ENCODE results near the gene SERPINA3. TPM values are rescaled to one million over a fixed set of nuclear protein-coding genes. Genes with fewer than 3 reads are reported as not detected.

Gene SERPINA3
- total RNA-seq = 2.7 and 4.7 TPM in 2 replicates

DNA sequence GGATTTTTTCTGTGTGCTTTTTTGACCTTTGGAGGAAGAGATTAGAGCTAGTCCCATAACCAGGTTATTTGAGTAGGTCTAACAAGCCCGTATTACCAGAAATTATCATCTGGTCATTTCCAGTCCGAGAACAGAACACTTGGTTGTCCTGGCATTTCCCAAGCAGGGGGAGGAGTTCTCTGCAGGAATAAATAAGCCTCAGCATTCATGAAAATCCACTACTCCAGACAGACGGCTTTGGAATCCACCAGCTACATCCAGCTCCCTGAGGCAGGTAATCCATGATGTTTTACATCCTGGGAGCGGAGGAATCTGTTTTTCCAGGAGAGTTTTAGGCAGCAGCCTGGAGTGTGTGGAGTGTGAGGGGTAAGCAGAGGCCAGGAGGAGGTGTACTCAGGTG lies at the start of gene SERPINA3:
Gene SERPINA3 (plus strand): TSS at position 218 of the 400 bp plus-strand sequence. CDS start 2,051 bp downstream, outside the sequence.
- no peak for DNase-seq (ENCODE audit: low read depth)
- TF ChIP-seq, protein P1, sequence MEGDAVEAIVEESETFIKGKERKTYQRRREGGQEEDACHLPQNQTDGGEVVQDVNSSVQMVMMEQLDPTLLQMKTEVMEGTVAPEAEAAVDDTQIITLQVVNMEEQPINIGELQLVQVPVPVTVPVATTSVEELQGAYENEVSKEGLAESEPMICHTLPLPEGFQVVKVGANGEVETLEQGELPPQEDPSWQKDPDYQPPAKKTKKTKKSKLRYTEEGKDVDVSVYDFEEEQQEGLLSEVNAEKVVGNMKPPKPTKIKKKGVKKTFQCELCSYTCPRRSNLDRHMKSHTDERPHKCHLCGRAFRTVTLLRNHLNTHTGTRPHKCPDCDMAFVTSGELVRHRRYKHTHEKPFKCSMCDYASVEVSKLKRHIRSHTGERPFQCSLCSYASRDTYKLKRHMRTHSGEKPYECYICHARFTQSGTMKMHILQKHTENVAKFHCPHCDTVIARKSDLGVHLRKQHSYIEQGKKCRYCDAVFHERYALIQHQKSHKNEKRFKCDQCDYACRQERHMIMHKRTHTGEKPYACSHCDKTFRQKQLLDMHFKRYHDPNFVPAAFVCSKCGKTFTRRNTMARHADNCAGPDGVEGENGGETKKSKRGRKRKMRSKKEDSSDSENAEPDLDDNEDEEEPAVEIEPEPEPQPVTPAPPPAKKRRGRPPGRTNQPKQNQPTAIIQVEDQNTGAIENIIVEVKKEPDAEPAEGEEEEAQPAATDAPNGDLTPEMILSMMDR (conservative IDR thresholded peaks at IDR 0.05; ENCODE audit: low read depth, low read length) = no peak
- peak within 1 kb of the TSS; percentile 13 for H3K4me3 ChIP-seq (ENCODE audit: low read depth, low read length)

DNA sequence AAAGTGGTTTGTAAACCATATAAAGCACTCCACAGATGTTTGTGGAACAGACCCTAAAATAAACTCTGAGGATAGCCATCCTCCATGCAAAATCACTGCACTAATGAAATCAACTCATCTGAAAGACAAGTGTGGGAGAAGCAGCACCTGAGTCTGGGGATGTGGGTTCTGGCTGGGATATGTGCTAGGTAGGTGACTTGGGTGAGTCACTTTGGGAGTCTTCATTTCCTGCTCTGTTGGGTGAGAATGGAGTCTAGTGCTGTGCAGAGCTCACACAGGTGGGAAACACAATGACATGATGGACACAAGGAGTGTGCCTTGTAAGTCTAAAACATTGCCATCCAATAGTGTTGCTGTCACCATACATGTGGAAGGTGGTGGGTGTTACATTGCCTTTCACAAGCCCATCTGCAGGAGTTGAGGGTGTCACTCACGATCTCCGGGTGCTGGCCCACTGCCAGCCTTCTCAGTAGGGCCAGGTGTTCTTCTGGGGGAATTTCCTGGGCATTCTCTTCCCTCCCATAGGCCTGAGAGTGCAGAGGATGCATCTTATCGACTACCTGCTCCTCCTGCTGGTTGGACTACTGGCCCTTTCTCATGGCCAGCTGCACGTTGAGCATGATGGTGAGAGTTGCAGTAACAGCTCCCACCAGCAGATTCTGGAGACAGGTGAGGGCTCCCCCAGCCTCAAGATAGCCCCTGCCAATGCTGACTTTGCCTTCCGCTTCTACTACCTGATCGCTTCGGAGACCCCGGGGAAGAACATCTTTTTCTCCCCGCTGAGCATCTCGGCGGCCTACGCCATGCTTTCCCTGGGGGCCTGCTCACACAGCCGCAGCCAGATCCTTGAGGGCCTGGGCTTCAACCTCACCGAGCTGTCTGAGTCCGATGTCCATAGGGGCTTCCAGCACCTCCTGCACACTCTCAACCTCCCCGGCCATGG lies 49.0 kb upstream of the SERPINA3 start:
- TF ChIP-seq, protein P1 (conservative IDR thresholded peaks at IDR 0.05; ENCODE audit: low read depth, low read length) = no peak
- no peak for DNase-seq (ENCODE audit: low read depth)

DNA sequence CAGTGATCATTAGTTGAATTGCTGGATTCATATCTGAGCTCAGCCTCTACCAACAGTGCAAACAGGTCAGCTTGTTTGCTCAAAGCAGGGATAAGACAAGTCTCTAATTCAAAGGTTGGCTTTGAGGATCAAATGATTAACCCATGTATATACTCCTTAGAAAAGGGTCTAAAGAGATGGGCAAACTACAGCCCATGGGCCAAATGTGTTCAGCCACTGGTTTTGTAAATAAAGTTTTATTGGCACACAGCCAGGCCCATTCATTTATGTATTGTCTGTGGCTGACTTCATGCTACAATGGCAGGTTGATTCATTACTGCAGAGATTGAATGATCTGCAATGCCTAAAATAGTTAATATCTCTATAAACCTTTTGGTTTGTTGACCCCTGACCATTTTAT lies 47.8 kb upstream of the SERPINA3 start:
- H3K4me3 ChIP-seq (ENCODE audit: low read depth, low read length) = no peak overlapping the region
- DNase-seq (ENCODE audit: low read depth) = no peak
- TF ChIP-seq, protein P1 (conservative IDR thresholded peaks at IDR 0.05; ENCODE audit: low read depth, low read length) = no peak

More for the DNA sequence above, 49.0 kb upstream of the SERPINA3 start:
- no peak overlapping the region for H3K4me3 ChIP-seq (ENCODE audit: low read depth, low read length)

- TF ChIP-seq, protein P1 (conservative IDR thresholded peaks at IDR 0.05; ENCODE audit: low read depth, low read length) = no peak
- no peak overlapping the region for H3K4me3 ChIP-seq (ENCODE audit: low read depth, low read length)
- no peak for DNase-seq (ENCODE audit: low read depth)
These were observed 44.0 kb upstream of the SERPINA3 start for GRCh38 chr14:94568186-94568585.

DNA sequence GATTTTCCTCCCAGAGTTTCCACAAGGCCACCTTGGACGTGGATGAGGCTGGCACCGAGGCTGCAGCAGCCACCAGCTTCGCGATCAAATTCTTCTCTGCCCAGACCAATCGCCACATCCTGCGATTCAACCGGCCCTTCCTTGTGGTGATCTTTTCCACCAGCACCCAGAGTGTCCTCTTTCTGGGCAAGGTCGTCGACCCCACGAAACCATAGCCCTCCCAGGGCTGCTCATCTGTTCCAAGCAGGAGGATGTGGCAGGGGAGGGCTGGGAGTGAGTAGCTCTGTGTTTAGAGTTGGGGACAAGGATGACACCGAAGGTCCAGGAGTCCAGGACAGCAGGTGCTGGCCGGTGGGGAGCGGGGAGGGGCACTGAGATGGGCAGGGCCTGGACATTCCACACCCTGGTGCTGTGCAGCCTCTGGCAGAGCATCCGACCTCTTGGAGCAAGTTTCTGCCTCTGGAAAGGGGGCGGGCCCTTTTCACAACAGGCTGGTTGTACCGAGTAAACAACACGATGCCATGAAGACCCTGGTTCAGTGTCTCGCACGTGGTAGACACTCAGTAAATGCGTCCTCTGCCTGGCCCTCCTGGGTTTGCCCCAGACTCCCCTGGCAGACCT lies 42.7 kb upstream of the SERPINA3 start:
- no peak overlapping the region for H3K4me3 ChIP-seq (ENCODE audit: low read depth, low read length)
- DNase-seq (ENCODE audit: low read depth) = no peak
- TF ChIP-seq, protein P1 (conservative IDR thresholded peaks at IDR 0.05; ENCODE audit: low read depth, low read length) = no peak

GRCh38 chr14:94570002-94570400 lies 42.2 kb upstream of the SERPINA3 start:
- TF ChIP-seq, protein P1 (conservative IDR thresholded peaks at IDR 0.05; ENCODE audit: low read depth, low read length) = no peak
- H3K4me3 ChIP-seq (ENCODE audit: low read depth, low read length) = no peak overlapping the region
- DNase-seq (ENCODE audit: low read depth) = no peak
